Measurements from ENCODE around the gene TEAD2.
A peak's percentile ranks its signal among the peaks of the same experiment; 100 is the strongest.
"Not testable (repeated sequence)": the region's sequence is repeated elsewhere in the genome, so short reads cannot be mapped to it uniquely, and the experiment has no call there.

The TEAD2 gene

GRCh38 chr19:49335071-49335783 lies 27.0 kb downstream of the TEAD2 start, which contains the start of gene CD37:
TSS of gene CD37 (plus strand) at chr19:49335406. CDS start at chr19:49335541, 135 bp downstream.
- Histone ChIP-seq H3K4me3 (peak within 1 kb of the TSS; percentile 51), H3K36me3 (no peaks in the 10 kb centered on the region), H3K4me1 (peaks cover 72% of the 10 kb centered on the region), H3K27me3 (0 out of 2 replicates have a peak, but pooled peaks cover 2% of the 10 kb centered on the region), H3K9ac (no peak within 1 kb of the TSS; the same call in 1 of the 2 replicates), H4K20me1 (peaks cover 6% of the 10 kb centered on the region; the same call in 1 of the 2 replicates), H3K4me2 (peak within 1 kb of the TSS; percentile 88), H3K27ac (no peak within 1 kb of the TSS), H3K9me3 (no peaks in the 10 kb centered on the region; the same call in 1 of the 2 replicates)
- no peak for TF ChIP-seq Cebpa-rat (IDR thresholded peaks at IDR 0.05)

DNA sequence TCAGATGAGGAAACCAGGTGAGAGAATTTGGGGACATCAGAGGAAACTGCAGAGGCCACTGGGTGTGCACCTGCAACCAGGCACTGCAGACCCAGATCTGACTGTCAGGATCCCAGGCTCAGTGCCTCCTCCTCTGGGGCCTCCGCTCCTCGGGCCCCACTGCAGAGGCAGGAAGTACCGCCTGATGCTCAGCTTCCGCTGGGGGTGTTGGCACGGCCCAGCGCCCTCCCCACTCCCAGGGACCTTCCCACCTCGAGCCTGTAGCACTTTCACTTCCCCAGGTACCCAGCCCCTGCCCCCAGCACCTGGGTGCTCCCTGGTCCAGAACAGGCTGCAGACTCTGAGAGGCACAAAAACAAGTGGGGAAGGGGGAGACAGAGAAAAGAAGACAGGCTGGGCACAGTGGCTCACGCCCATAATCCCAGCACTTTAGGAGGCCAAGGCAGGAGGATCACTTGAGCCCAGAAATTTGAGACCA lies 28.4 kb downstream of the TEAD2 start:
- H3K27me3 ChIP-seq, result 0 out of 2 replicates have a peak, but pooled peaks cover 2% of the 10 kb centered on the region
- peaks cover 75% of the 10 kb centered on the region for H3K4me1 ChIP-seq
- H3K9me3 ChIP-seq, result no peaks in the 10 kb centered on the region
- H3K4me2 ChIP-seq, result peak overlapping the region; percentile 88
- no peak overlapping the region for H3K4me3 ChIP-seq
- no peak for TF ChIP-seq Cebpa-rat (IDR thresholded peaks at IDR 0.05)
- no peaks in the 10 kb centered on the region for H4K20me1 ChIP-seq
- 0 out of 2 replicates have a peak overlapping the region, but pooled peaks have one; percentile 11 for H3K27ac ChIP-seq
- no peak overlapping the region for H3K9ac ChIP-seq
- no peaks in the 10 kb centered on the region for H3K36me3 ChIP-seq

DNA sequence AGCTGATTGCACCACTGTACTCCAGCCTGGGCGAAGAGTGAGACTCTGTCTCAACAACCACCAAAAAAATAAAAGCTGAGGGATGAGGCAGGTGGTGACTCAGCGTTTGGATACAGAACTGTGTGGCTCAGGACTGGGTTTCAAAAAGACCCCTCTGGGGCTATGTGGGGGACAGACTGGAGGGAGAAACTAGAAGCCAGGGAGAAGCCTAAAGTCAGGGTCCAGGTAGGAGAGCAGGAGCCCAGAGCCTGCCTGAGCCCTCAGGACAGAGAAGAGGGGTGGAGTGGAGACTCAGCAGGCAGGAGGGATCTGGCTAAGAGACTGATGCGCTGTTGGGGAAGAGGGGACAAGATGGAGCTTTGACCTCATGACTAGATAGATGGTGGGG lies 28.8 kb downstream of the TEAD2 start:
- TF ChIP-seq Cebpa-rat (IDR thresholded peaks at IDR 0.05), result no peak
- Histone ChIP-seq H3K9ac (no peak overlapping the region), H3K27me3 (0 out of 2 replicates have a peak, but pooled peaks cover 2% of the 10 kb centered on the region), H3K9me3 (no peaks in the 10 kb centered on the region), H3K4me3 (no peak overlapping the region), H3K4me1 (peaks cover 79% of the 10 kb centered on the region), H3K27ac (no peak overlapping the region), H3K36me3 (no peaks in the 10 kb centered on the region), H3K4me2 (peak overlapping the region; percentile 88), H4K20me1 (no peaks in the 10 kb centered on the region)

DNA sequence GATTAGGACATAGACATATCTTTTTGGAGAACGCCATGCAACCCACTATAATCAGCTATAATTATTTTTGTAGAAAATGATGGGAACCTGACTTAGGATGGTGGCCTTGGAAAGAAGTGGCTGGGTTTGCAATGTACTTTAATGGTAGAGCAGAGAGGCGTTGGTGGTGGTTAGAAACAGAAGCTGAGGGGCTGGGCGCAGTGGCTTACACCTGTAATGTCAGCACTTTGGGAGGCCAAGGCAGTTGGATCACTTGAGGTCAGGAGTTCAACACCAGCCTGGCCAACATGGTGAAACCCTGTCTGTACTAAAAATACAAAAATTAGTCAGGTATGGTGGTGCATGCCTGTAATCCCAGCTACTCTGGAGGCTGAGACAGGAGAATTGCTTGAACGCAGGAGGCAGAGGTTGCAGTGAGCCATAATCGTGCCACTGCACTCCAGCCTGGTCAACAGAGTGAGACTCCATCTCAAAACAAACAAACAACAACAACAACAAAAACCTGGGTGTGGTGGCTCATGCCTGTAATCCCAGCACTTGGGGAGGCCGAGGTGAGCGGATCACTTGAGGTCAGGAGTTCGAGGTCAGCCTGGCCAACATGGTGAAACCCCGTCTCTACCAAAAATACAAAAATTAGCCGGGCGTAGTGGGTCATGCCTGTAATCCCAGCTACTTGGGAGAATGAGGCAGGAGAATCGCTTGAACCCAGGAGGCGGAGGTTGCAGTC lies 29.4 kb downstream of the TEAD2 start:
- H3K9me3 ChIP-seq, H4K20me1 ChIP-seq, H3K27me3 ChIP-seq, H3K27ac ChIP-seq, H3K4me3 ChIP-seq, H3K36me3 ChIP-seq, H3K9ac ChIP-seq: not testable (repeated sequence)
- Histone ChIP-seq H3K4me2 (peak overlapping the region; percentile 88), H3K4me1 (peaks cover 84% of the 10 kb centered on the region)

- Histone ChIP-seq H3K9ac (no peak overlapping the region), H3K4me1 (peaks cover 78% of the 10 kb centered on the region), H3K9me3 (no peaks in the 10 kb centered on the region), H4K20me1 (no peaks in the 10 kb centered on the region), H3K27ac (no peak overlapping the region), H3K36me3 (no peaks in the 10 kb centered on the region), H3K4me2 (peak overlapping the region; percentile 88), H3K4me3 (no peak overlapping the region), H3K27me3 (no peaks in the 10 kb centered on the region)
- TF ChIP-seq Cebpa-rat (IDR thresholded peaks at IDR 0.05), result no peak
Observed at GRCh38 chr19:49331616-49332055, 30.6 kb downstream of the TEAD2 start.

- H3K4me1 ChIP-seq, result peaks cover 76% of the 10 kb centered on the region
- H3K4me3 ChIP-seq, H3K27ac ChIP-seq, H3K36me3 ChIP-seq, H3K27me3 ChIP-seq, H3K9ac ChIP-seq, H3K9me3 ChIP-seq, H4K20me1 ChIP-seq: not testable (repeated sequence)
- H3K4me2 ChIP-seq, result peak overlapping the region; percentile 88; the same call in 1 of the 2 replicates
Observed at GRCh38 chr19:49331187-49331586, 31.0 kb downstream of the TEAD2 start.

GRCh38 chr19:49328741-49329140 lies 33.5 kb downstream of the TEAD2 start:
- H4K20me1 ChIP-seq, result no peaks in the 10 kb centered on the region
- H3K9me3 ChIP-seq, result peaks cover 9% of the 10 kb centered on the region
- H3K36me3 ChIP-seq, result no peaks in the 10 kb centered on the region
- H3K27ac ChIP-seq, result no peak overlapping the region
- no peak overlapping the region for H3K9ac ChIP-seq
- no peak overlapping the region for H3K4me3 ChIP-seq
- H3K27me3 ChIP-seq, result no peaks in the 10 kb centered on the region
- no peak overlapping the region for H3K4me2 ChIP-seq
- no peak for TF ChIP-seq Cebpa-rat (IDR thresholded peaks at IDR 0.05)
- H3K4me1 ChIP-seq, result peaks cover 57% of the 10 kb centered on the region

DNA sequence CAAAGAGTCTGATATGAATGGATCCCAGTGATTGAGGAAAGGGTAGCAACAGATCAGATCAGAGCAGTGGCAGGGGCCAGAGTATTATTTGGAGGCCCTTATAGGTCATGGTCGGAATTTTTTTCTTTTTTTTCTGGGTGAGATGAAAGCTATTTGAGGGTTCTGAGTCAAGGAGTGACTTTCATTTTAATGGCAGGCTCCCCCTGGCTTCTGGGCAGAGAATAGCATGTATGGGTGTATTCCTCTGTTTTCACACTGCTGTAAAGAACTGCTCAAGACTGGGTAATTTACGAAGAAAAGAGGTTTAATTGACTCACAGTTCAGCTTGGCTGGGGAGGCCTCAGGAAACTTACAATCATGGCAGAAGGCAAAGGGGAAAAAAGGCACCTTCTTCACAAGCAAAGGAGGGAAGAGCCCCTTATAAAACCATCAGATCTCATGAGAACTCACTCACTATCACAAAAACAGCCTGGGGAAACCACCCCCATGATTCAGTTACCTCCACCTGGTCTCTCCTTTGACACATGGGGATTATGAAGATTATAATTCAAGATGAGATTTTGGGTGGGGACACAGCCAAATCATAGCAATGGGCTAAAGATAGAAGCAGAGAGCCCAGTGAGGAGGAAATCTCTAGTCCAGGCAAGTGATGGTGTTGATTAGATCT lies 34.2 kb downstream of the TEAD2 start:
- Histone ChIP-seq H3K27me3 (no peaks in the 10 kb centered on the region), H3K27ac (no peak overlapping the region), H3K4me2 (no peak overlapping the region), H3K9ac (no peak overlapping the region), H3K4me3 (no peak overlapping the region), H3K36me3 (no peaks in the 10 kb centered on the region), H3K9me3 (peaks cover 11% of the 10 kb centered on the region), H4K20me1 (no peaks in the 10 kb centered on the region), H3K4me1 (peaks cover 50% of the 10 kb centered on the region)
- TF ChIP-seq Cebpa-rat (IDR thresholded peaks at IDR 0.05), result no peak

GRCh38 chr19:49326165-49326704 lies 36.0 kb downstream of the TEAD2 start:
- Histone ChIP-seq H3K4me3 (no peak overlapping the region), H3K9ac (no peak overlapping the region), H3K4me2 (no peak overlapping the region), H4K20me1 (no peaks in the 10 kb centered on the region), H3K9me3 (peaks cover 16% of the 10 kb centered on the region), H3K4me1 (peaks cover 33% of the 10 kb centered on the region), H3K27me3 (no peaks in the 10 kb centered on the region), H3K36me3 (no peaks in the 10 kb centered on the region), H3K27ac (no peak overlapping the region)
- TF ChIP-seq Cebpa-rat (IDR thresholded peaks at IDR 0.05), result no peak

GRCh38 chr19:49325756-49326155 lies 36.5 kb downstream of the TEAD2 start:
- H3K9me3 ChIP-seq, result peaks cover 16% of the 10 kb centered on the region
- not testable (repeated sequence) for H3K9ac ChIP-seq, H3K36me3 ChIP-seq, H3K4me3 ChIP-seq, H4K20me1 ChIP-seq, H3K27ac ChIP-seq, H3K4me2 ChIP-seq, H3K27me3 ChIP-seq
- peaks cover 30% of the 10 kb centered on the region for H3K4me1 ChIP-seq
